Astrocyte of the hippocampus (primary cell): ENCODE data around the gene CD27.
"Not testable (repeated sequence)": the region's sequence is repeated elsewhere in the genome, so short reads cannot be mapped to it uniquely, and the experiment has no call there.

Experiments
- DNase-seq: peaks from one replicate; pipeline ENCODE4 v3.0.0; 2011; ENCODE audit warnings: low read depth, low spot score

The CD27 gene

GRCh38 chr12:6461401-6462233 is 16.9 kb downstream of the CD27 start:
- no peak for DNase-seq

- no peak for DNase-seq
Measured at GRCh38 chr12:6462234-6462995, 17.7 kb downstream of the CD27 start.

- no peak for DNase-seq
Measured at GRCh38 chr12:6463216-6463615, 18.5 kb downstream of the CD27 start.

- no peak for DNase-seq
Measured at GRCh38 chr12:6463858-6464257, 19.1 kb downstream of the CD27 start.

- DNase-seq = no peak
Measured at GRCh38 chr12:6464531-6464930, 19.8 kb downstream of the CD27 start.

GRCh38 chr12:6465467-6466183 is 20.9 kb downstream of the CD27 start:
- DNase-seq = peak; percentile 82

- DNase-seq = no peak
Measured at GRCh38 chr12:6466184-6466573, 21.4 kb downstream of the CD27 start.

GRCh38 chr12:6466751-6467150 is 22.0 kb downstream of the CD27 start:
- DNase-seq = not testable (repeated sequence)

- not testable (repeated sequence) for DNase-seq
Measured at GRCh38 chr12:6467571-6468282, 23.0 kb downstream of the CD27 start.

GRCh38 chr12:6468283-6468575 is 23.5 kb downstream of the CD27 start:
- DNase-seq = no peak

- DNase-seq = no peak
Measured at GRCh38 chr12:6469092-6469491, 24.3 kb downstream of the CD27 start.

- DNase-seq = no peak
Measured at GRCh38 chr12:6469609-6470374, 25.0 kb downstream of the CD27 start.

- DNase-seq = peak; percentile 98
Measured at GRCh38 chr12:6470375-6471163, 25.8 kb downstream of the CD27 start, which contains the start of gene VAMP1. Gene VAMP1, minus strand, starts transcription at chr12:6470677. Its CDS starts 146 bp downstream, at chr12:6470531.

- DNase-seq = no peak
Measured at GRCh38 chr12:6471989-6472360, 27.2 kb downstream of the CD27 start.

GRCh38 chr12:6472491-6472890 is 27.7 kb downstream of the CD27 start:
- no peak for DNase-seq

- not testable (repeated sequence) for DNase-seq
Measured at GRCh38 chr12:6475233-6475975, 30.6 kb downstream of the CD27 start.

- DNase-seq = peak; percentile 84
Measured at GRCh38 chr12:6476489-6476888, 31.7 kb downstream of the CD27 start.

- DNase-seq = not testable (repeated sequence)
Measured at GRCh38 chr12:6477601-6478377, 33.0 kb downstream of the CD27 start.

- DNase-seq = no peak
Measured at GRCh38 chr12:6478416-6478815, 33.7 kb downstream of the CD27 start.
